K562 (cell line): ENCODE data around the gene LCNL1. TPM values are rescaled to one million over a fixed set of nuclear protein-coding genes. Genes with fewer than 3 reads are reported as not detected.

Source experiments
- BHLHE40 ChIP-seq: IDR thresholded peaks from 2 replicates; pipeline ENCODE4 v1.6.1; 2011; ENCODE audit warnings: low read length, improper control_type of control experiment
- CBFB ChIP-seq: sonication (generic); formaldehyde crosslinking; IDR thresholded peaks from 2 replicates; pipeline ENCODE4 v1.4.0; 2020; ENCODE audit warnings: mild to moderate bottlenecking, missing genetic modification reagents
- CBX2 ChIP-seq: fragments of 200-600 bp; sonication (generic); IDR thresholded peaks from one replicate; pipeline ENCODE4 v1.6.1; 2012; ENCODE audit warnings: mild to moderate bottlenecking, low read length, inconsistent platforms; ENCODE audit not compliant: insufficient read depth, poor library complexity, severe bottlenecking
- CHAMP1 ChIP-seq: fragments of 450-650 bp; IDR thresholded peaks from 2 replicates; pipeline ENCODE4 v1.6.1; 2016; ENCODE audit warnings: mild to moderate bottlenecking
- CHD1 ChIP-seq: fragments of 200-600 bp; sonication (generic); IDR thresholded peaks from one replicate; pipeline ENCODE4 v1.6.1; 2012; ENCODE audit warnings: mild to moderate bottlenecking, moderate library complexity, low read length, inconsistent platforms
- DIDO1 ChIP-seq: fragments of 450-650 bp; IDR thresholded peaks from 2 replicates; pipeline ENCODE4 v1.6.1; 2016; ENCODE audit warnings: low read depth, missing biosample characterization, missing genetic modification characterization
- HMGN3 ChIP-seq: IDR thresholded peaks from 2 replicates; pipeline ENCODE4 v1.6.1; 2011; ENCODE audit warnings: borderline replicate concordance, low read depth, mild to moderate bottlenecking, mixed read lengths, low read length; ENCODE audit not compliant: insufficient read length; ENCODE audit errors: extremely low read depth
- KLF16 ChIP-seq: IDR thresholded peaks from 2 replicates; pipeline ENCODE4 v1.6.1; 2016; ENCODE audit warnings: antibody characterized with exemption
- NCOA1 ChIP-seq: fragments of 450-650 bp; IDR thresholded peaks from 2 replicates; pipeline ENCODE4 v1.6.1; 2016; ENCODE audit warnings: low read depth
- NKRF ChIP-seq: fragments of 450-650 bp; IDR thresholded peaks from 2 replicates; pipeline ENCODE4 v1.6.1; 2016; ENCODE audit warnings: borderline replicate concordance
- PCBP1 ChIP-seq: fragments of 200-400 bp; formaldehyde crosslinking; IDR thresholded peaks from 2 replicates; pipeline ENCODE4 v1.6.1; 2018; ENCODE audit warnings: mild to moderate bottlenecking, low read depth, low read length; ENCODE audit not compliant: poor library complexity, severe bottlenecking
- PKNOX1 ChIP-seq: fragments of 450-650 bp; IDR thresholded peaks from 2 replicates; pipeline ENCODE4 v1.6.1; 2016
- PTBP1 ChIP-seq: fragments of 200-400 bp; formaldehyde crosslinking; IDR thresholded peaks from 2 replicates; pipeline ENCODE4 v1.6.1; 2017; ENCODE audit warnings: low read depth, low read length
- STAT5B ChIP-seq: fragments of 250-450 bp; sonication (Bioruptor Pico); IDR thresholded peaks from 2 replicates; pipeline ENCODE4 v1.8.0; 2021; ENCODE audit warnings: mild to moderate bottlenecking, inconsistent platforms
- THAP7 ChIP-seq: fragments of 250-450 bp; sonication (Bioruptor Pico); IDR thresholded peaks from 2 replicates; pipeline ENCODE4 v1.5.0; 2021
- TRIM28 ChIP-seq: fragments of 450-650 bp; IDR thresholded peaks from 2 replicates; pipeline ENCODE4 v1.6.1; 2017
- TSC22D4 ChIP-seq: fragments of 450-650 bp; IDR thresholded peaks from 2 replicates; pipeline ENCODE4 v1.6.1; 2016; ENCODE audit warnings: missing genetic modification characterization, missing biosample characterization, control low read depth
- ZNF184 ChIP-seq: sonication (generic); formaldehyde crosslinking; IDR thresholded peaks from 2 replicates; pipeline ENCODE4 v1.5.0; 2020; ENCODE audit warnings: missing genetic modification reagents
- ZNF311 ChIP-seq: fragments of 250-450 bp; sonication (Bioruptor Pico); IDR thresholded peaks from 2 replicates; pipeline ENCODE4 v1.4.0; 2020; ENCODE audit warnings: mild to moderate bottlenecking, moderate library complexity
- polyA plus RNA-seq, 8 experiments: library from polyadenylated mRNA; depleted of rRNA in 4 of 8; stranded (reverse) in 5 of 8; unstranded in 3 of 8; fragments of >200 nt; fragmentation: Nextera tagmentation in 2 of 8; fragmentation: Illumina TruSeq in 1 of 8; extraction: Ambion mirVana in 2 of 8; extraction: Trizol in 1 of 8; gene quantifications; 2 replicates each; pipeline versions ENCODE4 v1.2.1 to v1.2.3, GENCODE V29; 2011 to 2014; ENCODE audit warnings: inconsistent platforms in 1 of 8, missing spikeins in 1 of 8
- total RNA-seq, 7 experiments: library from RNA; depleted of rRNA in 6 of 7; stranded (reverse); fragments of >200 nt in 6 of 7; fragmentation: Illumina TruSeq in 2 of 7; extraction: Trizol in 2 of 7; gene quantifications; 2 replicates each; pipeline versions ENCODE4 v1.2.1 to v1.2.3, GENCODE V29; 2011 to 2021; ENCODE audit warnings: low replicate concordance in 1 of 7
- TF ChIP-seq, protein P1 (sequence below), 2 experiments: fragments of 250-450 bp in 1 of 2; fragments of 450-650 bp in 1 of 2; sonication (Bioruptor Pico) in 1 of 2; IDR thresholded peaks; 2 replicates each; pipeline versions ENCODE4 v1.6.1 to v1.8.0; 2016 to 2021; ENCODE audit warnings: mild to moderate bottlenecking in 2 of 2, moderate library complexity in 2 of 2, missing compliant biosample characterization in 1 of 2, missing genetic modification characterization in 1 of 2
- TF ChIP-seq, protein P2 (sequence below), 3 experiments: IDR thresholded peaks in 2 of 3; conservative IDR thresholded peaks in 1 of 3; 2 replicates each; pipeline ENCODE4 v1.5.1; 2011 to 2012; ENCODE audit warnings: low read length in 3 of 3, mild to moderate bottlenecking in 3 of 3, control low read depth in 2 of 3, improper control_type of control experiment in 1 of 3, inconsistent platforms in 1 of 3, low read depth in 1 of 3, mixed read lengths in 1 of 3, moderate library complexity in 1 of 3; ENCODE audit not compliant: insufficient read depth in 2 of 3

The LCNL1 gene
- total and polyA plus RNA-seq, 9 of the 15 experiments (the other 6 are each of a cell fraction or from before 2014, with no cell fraction given): 0.04 to 0.16 (median 0.04) TPM; not detected in 4

DNA sequence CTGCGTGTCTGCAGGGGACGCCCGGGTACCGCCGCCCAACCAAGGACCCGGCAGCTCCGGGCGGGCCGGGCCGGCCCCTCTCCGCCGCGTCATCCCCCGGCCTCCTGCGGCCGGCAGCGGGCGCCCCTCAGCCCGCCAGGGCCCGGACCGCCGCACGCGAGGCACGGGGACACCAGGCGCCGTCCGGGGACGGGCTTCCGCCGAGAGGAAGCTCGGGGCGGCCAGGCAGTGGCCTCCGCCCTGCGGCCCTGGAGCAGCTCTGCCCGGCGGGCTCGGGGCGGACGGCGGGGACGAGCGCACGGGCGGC lies 38.6 kb upstream of the LCNL1 start (continued):
- TF ChIP-seq CHD1 (peak; percentile 69), CHAMP1 (no peak), NKRF (no peak), TSC22D4 (no peak), PKNOX1 (no peak), NCOA1 (no peak), HMGN3 (no peak), BHLHE40 (peak; percentile 77; the same call in 1 of the 2 replicates), CBFB (CRISPR knock-in tag) (no peak), CBX2 (no peak), DIDO1 (tag) (no peak), STAT5B (CRISPR knock-in tag) (no peak), KLF16 (no peak), PTBP1 (no peak), PCBP1 (no peak), ZNF311 (CRISPR knock-in tag) (no peak), ZNF184 (CRISPR knock-in tag) (no peak), THAP7 (peak; percentile 60; the same call in 1 of the 2 replicates), TRIM28 (no peak)
- TF ChIP-seq, protein P1, sequence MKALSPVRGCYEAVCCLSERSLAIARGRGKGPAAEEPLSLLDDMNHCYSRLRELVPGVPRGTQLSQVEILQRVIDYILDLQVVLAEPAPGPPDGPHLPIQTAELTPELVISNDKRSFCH (CRISPR knock-in tag; IDR thresholded peaks at IDR 0.05): no peak
- TF ChIP-seq, protein P1 (tag; IDR thresholded peaks at IDR 0.05): no peak
- TF ChIP-seq, protein P2, sequence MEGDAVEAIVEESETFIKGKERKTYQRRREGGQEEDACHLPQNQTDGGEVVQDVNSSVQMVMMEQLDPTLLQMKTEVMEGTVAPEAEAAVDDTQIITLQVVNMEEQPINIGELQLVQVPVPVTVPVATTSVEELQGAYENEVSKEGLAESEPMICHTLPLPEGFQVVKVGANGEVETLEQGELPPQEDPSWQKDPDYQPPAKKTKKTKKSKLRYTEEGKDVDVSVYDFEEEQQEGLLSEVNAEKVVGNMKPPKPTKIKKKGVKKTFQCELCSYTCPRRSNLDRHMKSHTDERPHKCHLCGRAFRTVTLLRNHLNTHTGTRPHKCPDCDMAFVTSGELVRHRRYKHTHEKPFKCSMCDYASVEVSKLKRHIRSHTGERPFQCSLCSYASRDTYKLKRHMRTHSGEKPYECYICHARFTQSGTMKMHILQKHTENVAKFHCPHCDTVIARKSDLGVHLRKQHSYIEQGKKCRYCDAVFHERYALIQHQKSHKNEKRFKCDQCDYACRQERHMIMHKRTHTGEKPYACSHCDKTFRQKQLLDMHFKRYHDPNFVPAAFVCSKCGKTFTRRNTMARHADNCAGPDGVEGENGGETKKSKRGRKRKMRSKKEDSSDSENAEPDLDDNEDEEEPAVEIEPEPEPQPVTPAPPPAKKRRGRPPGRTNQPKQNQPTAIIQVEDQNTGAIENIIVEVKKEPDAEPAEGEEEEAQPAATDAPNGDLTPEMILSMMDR (IDR thresholded peaks at IDR 0.05 in 2 of 3, conservative IDR thresholded peaks at IDR 0.05 in 1 of 3; ENCODE audit: insufficient read depth in 2 of 3, low read depth in 1 of 3, low read length in 3 of 3): peak in 2 of 3 experiments; percentile 26 to 35; a peak in 2 of 6 replicates
